ENCODE results near the gene ZNF17.
"Not testable (repeated sequence)": the region's sequence is repeated elsewhere in the genome, so short reads cannot be mapped to it uniquely, and the experiment has no call there.

ZNF17 gene

GRCh38 chr19:57410877-57411671 is at the start of gene ZNF17:
TSS of gene ZNF17 (plus strand) at chr19:57411161. CDS start at chr19:57413616, 2,455 bp downstream.
- DNase-seq = peak; percentile 95

GRCh38 chr19:57362419-57362818 is 48.5 kb upstream of the ZNF17 start:
- no peak for DNase-seq

GRCh38 chr19:57362997-57363687 is 47.8 kb upstream of the ZNF17 start, which contains the start of the genes TRAPPC2B and ZNF547:
TSS of gene TRAPPC2B (plus strand) at chr19:57363551. CDS start at chr19:57364834, 1,283 bp downstream.
TSS of gene ZNF547 (plus strand) at chr19:57363551. CDS start at chr19:57368556, 5,005 bp downstream.
- peak; percentile 99 for DNase-seq

GRCh38 chr19:57363688-57364181 is 47.2 kb upstream of the ZNF17 start:
- no peak for DNase-seq

GRCh38 chr19:57366776-57367175 is 44.2 kb upstream of the ZNF17 start:
- DNase-seq = no peak

- no peak for DNase-seq
Measured at GRCh38 chr19:57374179-57374578, 36.8 kb upstream of the ZNF17 start.

- not testable (repeated sequence) for DNase-seq
Measured at GRCh38 chr19:57374647-57375046, 36.3 kb upstream of the ZNF17 start.

- DNase-seq = no peak
Measured at GRCh38 chr19:57376151-57376550, 34.8 kb upstream of the ZNF17 start.

- no peak for DNase-seq
Measured at GRCh38 chr19:57377498-57378146, 33.3 kb upstream of the ZNF17 start.

- DNase-seq = no peak
Measured at GRCh38 chr19:57380923-57381322, 30.0 kb upstream of the ZNF17 start.

- no peak for DNase-seq
Measured at GRCh38 chr19:57382806-57383488, 28.0 kb upstream of the ZNF17 start.

GRCh38 chr19:57389194-57389729 is 21.7 kb upstream of the ZNF17 start:
- no peak for DNase-seq

- DNase-seq = peak; percentile 97
Measured at GRCh38 chr19:57389730-57390598, 21.0 kb upstream of the ZNF17 start, which contains the start of gene ZNF548. TSS of gene ZNF548 (plus strand) at chr19:57389854. CDS start at chr19:57390100, 246 bp downstream.

- no peak for DNase-seq
Measured at GRCh38 chr19:57395710-57396109, 15.3 kb upstream of the ZNF17 start.

- no peak for DNase-seq
Measured at GRCh38 chr19:57398868-57399267, 12.1 kb upstream of the ZNF17 start.

- DNase-seq = no peak
Measured at GRCh38 chr19:57403737-57404563, 7.0 kb upstream of the ZNF17 start.

GRCh38 chr19:57406516-57407123 is 4.3 kb upstream of the ZNF17 start:
- DNase-seq = peak; percentile 44

- DNase-seq = no peak
Measured at GRCh38 chr19:57419439-57419838, 8.5 kb downstream of the ZNF17 start.

GRCh38 chr19:57421037-57421436 is 10.1 kb downstream of the ZNF17 start:
- no peak for DNase-seq
